ENCODE data around the gene BLOC1S5.
"Not testable (repeated sequence)": the region's sequence is repeated elsewhere in the genome, so short reads cannot be mapped to it uniquely, and the experiment has no call there.

The BLOC1S5 gene

GRCh38 chr6:8041913-8042583, 22.1 kb downstream of the BLOC1S5 start:
- DNase-seq, result no peak

- not testable (repeated sequence) for DNase-seq
Observed at GRCh38 chr6:8034107-8034506, 30.1 kb downstream of the BLOC1S5 start.

- no peak for DNase-seq
Observed at GRCh38 chr6:8030920-8031319, 33.3 kb downstream of the BLOC1S5 start.

GRCh38 chr6:8029243-8029870, 34.8 kb downstream of the BLOC1S5 start:
- no peak for DNase-seq

GRCh38 chr6:8027965-8028651, 36.1 kb downstream of the BLOC1S5 start:
- no peak for DNase-seq

- DNase-seq, result no peak
Observed at GRCh38 chr6:8026800-8027199, 37.4 kb downstream of the BLOC1S5 start.

GRCh38 chr6:8025191-8025590, 39.0 kb downstream of the BLOC1S5 start:
- DNase-seq, result no peak

- no peak for DNase-seq
Observed at GRCh38 chr6:8023638-8024037, 40.6 kb downstream of the BLOC1S5 start.

GRCh38 chr6:8020083-8020482, 44.1 kb downstream of the BLOC1S5 start:
- DNase-seq, result no peak

- DNase-seq, result no peak
Observed at GRCh38 chr6:8017705-8018104, 46.5 kb downstream of the BLOC1S5 start.

- no peak for DNase-seq
Observed at GRCh38 chr6:8017276-8017701, 46.9 kb downstream of the BLOC1S5 start.

- DNase-seq, result no peak
Observed at GRCh38 chr6:8014947-8015346, 49.2 kb downstream of the BLOC1S5 start.

GRCh38 chr6:8013763-8014162, 50.4 kb downstream of the BLOC1S5 start:
- no peak for DNase-seq

- DNase-seq, result no peak
Observed at GRCh38 chr6:8006208-8006607, 58.0 kb downstream of the BLOC1S5 start.

- DNase-seq, result no peak
Observed at GRCh38 chr6:8005136-8005535, 59.1 kb downstream of the BLOC1S5 start.

- DNase-seq, result no peak
Observed at GRCh38 chr6:8000636-8001035, 63.6 kb downstream of the BLOC1S5 start.

GRCh38 chr6:8000188-8000596, 64.0 kb downstream of the BLOC1S5 start:
- no peak for DNase-seq

- DNase-seq, result no peak
Observed at GRCh38 chr6:7999201-7999600, 65.0 kb downstream of the BLOC1S5 start.

- no peak for DNase-seq
Observed at GRCh38 chr6:7998103-7998725, 66.0 kb downstream of the BLOC1S5 start.

- no peak for DNase-seq
Observed at GRCh38 chr6:7997286-7997685, 66.9 kb downstream of the BLOC1S5 start.

GRCh38 chr6:7996538-7997111, 67.6 kb downstream of the BLOC1S5 start:
- DNase-seq, result no peak

GRCh38 chr6:7993952-7994351, 70.2 kb downstream of the BLOC1S5 start:
- no peak for DNase-seq

GRCh38 chr6:7993399-7993798, 70.8 kb downstream of the BLOC1S5 start:
- DNase-seq, result no peak

Measured in activated T-cell treated with anti-CD3 and anti-CD28 coated beads for 4 hours (primary cell).